Ascending aorta (tissue), 2 donors: ENCODE measurements around the gene MBNL1. TPM values are rescaled to one million over a fixed set of nuclear protein-coding genes. Genes with fewer than 3 reads are reported as not detected.
A peak's percentile ranks its signal among the peaks of the same experiment; 100 is the strongest.

Experiments
- DNase-seq, 2 donors: peaks; one replicate each; pipeline ENCODE4 v3.0.0-alpha.2; 2019; ENCODE audit warnings: low spot score in 2 of 2
- H3K27ac ChIP-seq, 2 donors: fragments of 200-600 bp; sonication (generic); one replicate each; pipeline ENCODE4 v1.5.1; 2016 to 2017; ENCODE audit warnings: mild to moderate bottlenecking in 1 of 2
- H3K27me3 ChIP-seq: fragments of 200-600 bp; sonication (generic); one replicate; pipeline ENCODE4 v1.5.1; 2017
- H3K36me3 ChIP-seq, 2 donors: fragments of 200-600 bp; sonication (generic); one replicate each; pipeline ENCODE4 v1.5.1; 2016
- H3K4me1 ChIP-seq, 2 donors: fragments of 200-600 bp; sonication (generic); one replicate each; pipeline ENCODE4 v1.5.1; 2016 to 2017; ENCODE audit warnings: mild to moderate bottlenecking in 1 of 2
- H3K4me3 ChIP-seq, 2 donors: fragments of 200-600 bp; sonication (generic); one replicate each; pipeline ENCODE4 v1.5.1; 2016 to 2017; ENCODE audit warnings: mild to moderate bottlenecking in 1 of 2
- H3K9me3 ChIP-seq, 2 donors: fragments of 200-600 bp; sonication (generic); one replicate each; pipeline ENCODE4 v1.5.1; 2016
- intact Hi-C: fragments of 100-400 bp; cut with DNase I; formaldehyde crosslinking; loops from one replicate; pipeline ENCODE4 v1.15.1; 2023
- total RNA-seq: library from RNA; depleted of rRNA; stranded (reverse); fragments of >200 nt; gene quantifications from one replicate; pipeline ENCODE4 v1.1.0, GENCODE V29; 2016
- TF ChIP-seq, protein P1 (sequence below), 3 experiments: fragments of 200-600 bp in 2 of 3; fragments of 450-650 bp in 1 of 3; sonication (generic) in 2 of 3; IDR thresholded peaks; one replicate each; pipeline ENCODE4 v1.5.1; 2016 to 2019; ENCODE audit warnings: antibody characterized with exemption in 3 of 3, mild to moderate bottlenecking in 1 of 3, moderate library complexity in 1 of 3

The MBNL1 gene
- total RNA-seq, 1 donor from 2014 or later, result 350 TPM

DNA sequence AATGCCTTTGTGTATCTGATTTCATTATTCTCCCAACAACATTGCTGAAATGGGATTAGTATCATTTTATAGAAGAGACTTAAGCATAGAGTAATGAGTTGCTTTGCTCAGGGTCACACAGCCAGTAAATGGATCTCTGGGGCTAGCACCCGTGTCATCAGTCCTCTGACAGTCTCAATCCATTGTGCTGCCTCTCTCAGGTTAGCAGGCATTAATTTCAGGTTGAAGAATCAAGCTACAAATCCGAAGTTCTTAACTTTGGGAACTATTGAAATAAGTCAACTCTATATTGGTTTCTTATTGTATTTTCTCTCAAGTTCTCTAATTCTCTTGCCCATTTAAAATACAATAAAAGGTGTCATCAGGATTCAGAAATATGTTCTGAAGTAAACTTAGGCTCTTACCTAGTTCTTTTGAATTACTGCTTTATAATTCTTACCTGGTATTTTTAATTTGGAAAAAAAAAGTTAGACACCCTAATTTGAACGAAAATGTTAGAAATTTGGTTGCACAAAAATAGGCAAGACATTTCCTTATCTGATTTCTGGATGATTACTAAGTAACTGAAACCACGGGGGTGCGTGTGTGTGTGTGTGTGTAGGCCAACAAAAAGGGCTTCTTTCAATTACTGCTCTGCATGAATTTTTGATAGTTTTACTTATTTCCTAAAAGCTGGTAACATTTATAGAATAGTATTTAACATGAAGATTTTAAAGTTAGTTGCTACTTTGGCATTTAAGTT lies 189.8 kb downstream of the MBNL1 start:
- Histone ChIP-seq H3K4me3 (no peak overlapping the region), H3K27me3 (no peaks in the 10 kb centered on the region), H3K9me3 (no peaks in the 10 kb centered on the region), H3K4me1 (peaks cover 0 to 40% of the 10 kb centered on the region in 2 donors), H3K36me3 (peaks cover 40 to 62% of the 10 kb centered on the region in 2 donors), H3K27ac (peak overlapping the region in 1 of 2 donors; percentile 4)
- DNase-seq, result no peak
- intact Hi-C loops, result no loop called here
- TF ChIP-seq, protein P1, sequence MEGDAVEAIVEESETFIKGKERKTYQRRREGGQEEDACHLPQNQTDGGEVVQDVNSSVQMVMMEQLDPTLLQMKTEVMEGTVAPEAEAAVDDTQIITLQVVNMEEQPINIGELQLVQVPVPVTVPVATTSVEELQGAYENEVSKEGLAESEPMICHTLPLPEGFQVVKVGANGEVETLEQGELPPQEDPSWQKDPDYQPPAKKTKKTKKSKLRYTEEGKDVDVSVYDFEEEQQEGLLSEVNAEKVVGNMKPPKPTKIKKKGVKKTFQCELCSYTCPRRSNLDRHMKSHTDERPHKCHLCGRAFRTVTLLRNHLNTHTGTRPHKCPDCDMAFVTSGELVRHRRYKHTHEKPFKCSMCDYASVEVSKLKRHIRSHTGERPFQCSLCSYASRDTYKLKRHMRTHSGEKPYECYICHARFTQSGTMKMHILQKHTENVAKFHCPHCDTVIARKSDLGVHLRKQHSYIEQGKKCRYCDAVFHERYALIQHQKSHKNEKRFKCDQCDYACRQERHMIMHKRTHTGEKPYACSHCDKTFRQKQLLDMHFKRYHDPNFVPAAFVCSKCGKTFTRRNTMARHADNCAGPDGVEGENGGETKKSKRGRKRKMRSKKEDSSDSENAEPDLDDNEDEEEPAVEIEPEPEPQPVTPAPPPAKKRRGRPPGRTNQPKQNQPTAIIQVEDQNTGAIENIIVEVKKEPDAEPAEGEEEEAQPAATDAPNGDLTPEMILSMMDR (IDR thresholded peaks at IDR 0.05), result no peak

DNA sequence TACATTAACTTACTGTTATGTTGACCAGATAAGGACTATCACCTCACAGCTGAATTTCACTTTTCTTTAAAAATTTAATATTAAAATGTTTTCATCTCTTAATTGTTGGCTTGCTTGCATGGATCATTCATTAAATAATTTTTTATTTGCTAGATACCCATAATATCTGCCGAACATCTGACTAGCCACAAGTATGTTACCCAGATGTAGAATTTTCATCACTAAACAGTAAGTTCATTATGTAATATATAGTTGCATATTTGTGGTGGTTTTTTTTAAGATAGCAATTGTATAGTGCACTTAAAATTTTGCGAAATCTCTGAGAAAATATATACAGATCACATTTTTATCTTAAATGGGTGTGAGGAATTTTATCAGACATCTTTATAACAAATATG lies 190.4 kb downstream of the MBNL1 start:
- Histone ChIP-seq H3K27me3 (no peaks in the 10 kb centered on the region), H3K4me3 (no peak overlapping the region), H3K36me3 (peaks cover 40 to 65% of the 10 kb centered on the region in 2 donors), H3K4me1 (peaks cover 0 to 38% of the 10 kb centered on the region in 2 donors), H3K9me3 (no peaks in the 10 kb centered on the region), H3K27ac (no peak overlapping the region)
- no peak for DNase-seq
- intact Hi-C loops, result no loop called here
- TF ChIP-seq, protein P1 (IDR thresholded peaks at IDR 0.05), result no peak

DNA sequence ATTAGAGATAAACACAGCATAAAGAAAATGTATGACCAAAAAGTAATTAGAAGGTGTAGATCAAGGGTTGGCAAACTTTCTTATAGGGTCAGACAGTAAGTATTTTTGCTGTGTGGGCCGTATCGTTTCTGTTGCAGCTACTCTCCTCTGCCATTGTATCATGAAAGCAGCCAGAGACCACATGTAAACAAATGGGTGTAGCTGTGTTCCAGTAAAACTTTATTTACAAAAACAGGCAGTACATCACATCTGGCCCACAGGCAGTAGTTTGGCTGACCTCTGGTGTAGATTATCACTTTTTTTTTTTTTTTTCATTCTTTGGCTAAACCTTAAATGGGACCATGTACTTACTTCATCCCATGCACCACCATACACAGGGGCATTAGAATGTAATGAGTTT lies 190.8 kb downstream of the MBNL1 start:
- H3K9me3 ChIP-seq, result no peaks in the 10 kb centered on the region
- TF ChIP-seq, protein P1 (IDR thresholded peaks at IDR 0.05), result no peak
- no peak overlapping the region for H3K27ac ChIP-seq
- intact Hi-C loops, result no loop called here
- H3K36me3 ChIP-seq, result peaks cover 36 to 66% of the 10 kb centered on the region in 2 donors
- no peak for DNase-seq
- H3K4me1 ChIP-seq, result peaks cover 0 to 37% of the 10 kb centered on the region in 2 donors
- no peaks in the 10 kb centered on the region for H3K27me3 ChIP-seq
- no peak overlapping the region for H3K4me3 ChIP-seq

DNA sequence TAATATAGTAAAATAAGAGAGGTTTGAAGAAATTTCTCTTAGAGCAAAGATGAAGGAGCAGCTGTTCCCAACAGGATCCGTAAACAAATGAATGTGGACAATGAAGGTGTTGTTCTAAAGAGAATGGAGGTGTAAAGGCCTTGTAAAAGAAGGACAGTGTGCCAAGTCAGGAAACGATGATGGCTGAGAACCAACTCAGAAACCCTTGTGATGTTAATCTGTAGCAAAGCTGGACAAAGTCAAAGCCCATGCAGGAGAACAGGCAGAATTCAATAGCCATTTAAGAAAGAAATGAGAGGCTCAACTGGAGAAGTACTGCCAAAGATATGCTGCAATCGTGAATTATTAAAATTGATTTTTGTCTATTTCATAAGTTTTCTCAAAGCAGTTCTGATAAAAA lies 192.2 kb downstream of the MBNL1 start:
- Histone ChIP-seq H3K36me3 (peaks cover 29 to 76% of the 10 kb centered on the region in 2 donors), H3K9me3 (no peaks in the 10 kb centered on the region), H3K4me3 (no peak overlapping the region), H3K4me1 (peaks cover 0 to 41% of the 10 kb centered on the region in 2 donors), H3K27me3 (no peaks in the 10 kb centered on the region), H3K27ac (peak overlapping the region in 1 of 2 donors; percentile 35)
- intact Hi-C loops, result no loop called here
- no peak for DNase-seq
- TF ChIP-seq, protein P1 (IDR thresholded peaks at IDR 0.05), result no peak

DNA sequence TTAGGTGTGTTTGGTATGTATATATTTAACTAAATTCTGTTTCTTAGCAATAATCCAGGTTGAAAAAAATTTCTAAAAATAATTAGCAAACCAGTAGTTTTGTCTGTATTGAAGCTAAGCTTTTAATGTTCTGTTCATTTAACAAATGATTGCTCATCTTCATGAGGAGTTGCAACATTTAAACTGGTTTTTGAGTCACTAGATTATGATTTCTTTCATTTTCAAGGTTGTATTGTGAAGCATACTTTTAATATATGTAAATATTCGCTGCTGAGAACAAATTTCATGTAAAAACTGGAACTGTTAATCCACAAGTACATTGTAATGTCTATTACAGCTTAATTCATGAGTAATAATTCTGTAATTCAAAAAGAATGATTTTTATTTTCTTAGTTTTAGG lies 192.7 kb downstream of the MBNL1 start:
- no peak for DNase-seq
- peaks cover 24 to 71% of the 10 kb centered on the region in 2 donors for H3K36me3 ChIP-seq
- H3K27me3 ChIP-seq, result no peaks in the 10 kb centered on the region
- no peaks in the 10 kb centered on the region for H3K9me3 ChIP-seq
- peaks cover 0 to 41% of the 10 kb centered on the region in 2 donors for H3K4me1 ChIP-seq
- TF ChIP-seq, protein P1 (IDR thresholded peaks at IDR 0.05), result no peak
- intact Hi-C loops, result no loop called here
- H3K4me3 ChIP-seq, result no peak overlapping the region
- H3K27ac ChIP-seq, result no peak overlapping the region
